K562 (cell line): Measurements from ENCODE around the gene ARHGAP26. TPM values are rescaled to one million over a fixed set of nuclear protein-coding genes. Genes with fewer than 3 reads are reported as not detected.

Experiments used
- AFF1 ChIP-seq, 2 experiments: fragments of 450-650 bp; IDR thresholded peaks; 2 replicates each; pipeline ENCODE4 v1.6.1; 2018; ENCODE audit warnings: mild to moderate bottlenecking in 2 of 2, low read depth in 1 of 2; ENCODE audit not compliant: partially characterized antibody in 2 of 2
- BHLHE40 ChIP-seq: IDR thresholded peaks from 2 replicates; pipeline ENCODE4 v1.6.1; 2011; ENCODE audit warnings: low read length, improper control_type of control experiment
- CBFA2T3 ChIP-seq: fragments of 450-650 bp; IDR thresholded peaks from 2 replicates; pipeline ENCODE4 v1.6.1; 2017
- CBX3 ChIP-seq, 2 experiments: IDR thresholded peaks; 1 replicate in 1 of 2; 2 replicates in 1 of 2; pipeline ENCODE4 v1.6.1; 2012; ENCODE audit warnings: inconsistent platforms in 2 of 2, low read length in 2 of 2, borderline replicate concordance in 1 of 2, control low read depth in 1 of 2
- CREM ChIP-seq: IDR thresholded peaks from 2 replicates; pipeline ENCODE4 v1.6.1; 2014; ENCODE audit warnings: antibody characterized with exemption, low read depth
- DPF2 ChIP-seq: fragments of 450-650 bp; IDR thresholded peaks from 2 replicates; pipeline ENCODE4 v1.6.1; 2016
- EP300 ChIP-seq: IDR thresholded peaks from 2 replicates; pipeline ENCODE4 v1.6.1; 2012; ENCODE audit warnings: low read length, improper control_type of control experiment
- FOXK2 ChIP-seq, 2 experiments: fragments of 450-650 bp; IDR thresholded peaks in 1 of 2; conservative IDR thresholded peaks in 1 of 2; 2 replicates each; pipeline ENCODE4 v1.6.1; 2016; ENCODE audit warnings: low read depth in 2 of 2, mild to moderate bottlenecking in 1 of 2
- HDAC1 ChIP-seq, 2 experiments: fragments of 450-650 bp; IDR thresholded peaks; 2 replicates each; pipeline ENCODE4 v1.6.1; 2016 to 2017; ENCODE audit warnings: inconsistent platforms in 1 of 2, mild to moderate bottlenecking in 1 of 2, moderate library complexity in 1 of 2
- IFI16 ChIP-seq: fragments of 250-450 bp; sonication (Bioruptor Pico); IDR thresholded peaks from 2 replicates; pipeline ENCODE4 v2.1.2; 2022; ENCODE audit warnings: mild to moderate bottlenecking, inconsistent platforms
- MNT ChIP-seq, 2 experiments: fragments of 450-650 bp; conservative IDR thresholded peaks; 2 replicates each; pipeline ENCODE4 v1.6.1; 2017; ENCODE audit warnings: mild to moderate bottlenecking in 2 of 2, moderate library complexity in 2 of 2
- NCOA1 ChIP-seq: fragments of 450-650 bp; IDR thresholded peaks from 2 replicates; pipeline ENCODE4 v1.6.1; 2016; ENCODE audit warnings: low read depth
- NFIC ChIP-seq: fragments of 450-650 bp; IDR thresholded peaks from 2 replicates; pipeline ENCODE4 v1.6.1; 2017; ENCODE audit warnings: mild to moderate bottlenecking, inconsistent platforms
- SMARCC2 ChIP-seq: fragments of 450-650 bp; IDR thresholded peaks from 2 replicates; pipeline ENCODE4 v1.6.1; 2017; ENCODE audit warnings: antibody characterized with exemption, moderate library complexity, mild to moderate bottlenecking, low read depth
- SMARCE1 ChIP-seq: fragments of 450-650 bp; IDR thresholded peaks from 2 replicates; pipeline ENCODE4 v1.7.1; 2016; ENCODE audit warnings: mild to moderate bottlenecking
- SRSF9 ChIP-seq: fragments of 200-400 bp; formaldehyde crosslinking; IDR thresholded peaks from 2 replicates; pipeline ENCODE4 v1.6.1; 2017; ENCODE audit warnings: low read depth, low read length, borderline replicate concordance
- ZFP36 ChIP-seq: fragments of 150-350 bp; IDR thresholded peaks from 2 replicates; pipeline ENCODE4 v1.6.1; 2018; ENCODE audit warnings: low read length, low read depth; ENCODE audit not compliant: partially characterized antibody
- ZKSCAN8 ChIP-seq: fragments of 200-800 bp; sonication (Bioruptor generic); IDR thresholded peaks from 2 replicates; pipeline ENCODE4 v1.6.1; 2016; ENCODE audit warnings: missing genetic modification characterization, missing compliant biosample characterization
- ZNF589 ChIP-seq: fragments of 200-800 bp; sonication (Bioruptor generic); IDR thresholded peaks from 2 replicates; pipeline ENCODE4 v1.6.1; 2016; ENCODE audit warnings: low read depth, missing genetic modification characterization, missing compliant biosample characterization
- polyA plus RNA-seq, 8 experiments: library from polyadenylated mRNA; depleted of rRNA in 4 of 8; stranded (reverse) in 5 of 8; unstranded in 3 of 8; fragments of >200 nt; fragmentation: Nextera tagmentation in 2 of 8; fragmentation: Illumina TruSeq in 1 of 8; extraction: Ambion mirVana in 2 of 8; extraction: Trizol in 1 of 8; gene quantifications; 2 replicates each; pipeline versions ENCODE4 v1.2.1 to v1.2.3, GENCODE V29; 2011 to 2014; ENCODE audit warnings: inconsistent platforms in 1 of 8, missing spikeins in 1 of 8
- total RNA-seq, 7 experiments: library from RNA; depleted of rRNA in 6 of 7; stranded (reverse); fragments of >200 nt in 6 of 7; fragmentation: Illumina TruSeq in 2 of 7; extraction: Trizol in 2 of 7; gene quantifications; 2 replicates each; pipeline versions ENCODE4 v1.2.1 to v1.2.3, GENCODE V29; 2011 to 2021; ENCODE audit warnings: low replicate concordance in 1 of 7

ARHGAP26 gene
- total and polyA plus RNA-seq, 9 of the 15 experiments (the other 6 are each of a cell fraction or from before 2014, with no cell fraction given): 0.13 to 1.1 (median 0.55) TPM

GRCh38 chr5:143026380-143026779 is 256.2 kb downstream of the ARHGAP26 start (continued):
- TF ChIP-seq ZFP36: no peak
- TF ChIP-seq IFI16: no peak
- peak; percentile 57; the same call in 1 of the 2 replicates for TF ChIP-seq SMARCC2
- no peak for TF ChIP-seq CBX3 (IDR thresholded peaks at IDR 0.05; ENCODE audit: borderline replicate concordance in 1 of 2, low read length in 2 of 2)
- TF ChIP-seq SRSF9: no peak
- peak; percentile 92 for TF ChIP-seq EP300
- TF ChIP-seq SMARCE1: peak; percentile 76
- no peak for TF ChIP-seq ZKSCAN8 (CRISPR knock-in tag)
- TF ChIP-seq ZNF589: 0 out of 2 replicates have a peak, but pooled peaks have one; percentile 33
- TF ChIP-seq HDAC1 (IDR thresholded peaks at IDR 0.05): peak in 1 of 2 experiments; percentile 75; a peak in 2 of 4 replicates
- peak; percentile 61 for TF ChIP-seq NFIC
- peak; percentile 86 for TF ChIP-seq CREM
- peak; percentile 33 to 59; a peak in 2 of 4 replicates for TF ChIP-seq FOXK2 (conservative IDR thresholded peaks at IDR 0.05 in 1 of 2, IDR thresholded peaks at IDR 0.05 in 1 of 2; ENCODE audit: low read depth in 2 of 2)
- peak; percentile 95 for TF ChIP-seq CBFA2T3
- peak; percentile 81 for TF ChIP-seq BHLHE40
- TF ChIP-seq DPF2: peak; percentile 93
- TF ChIP-seq MNT (conservative IDR thresholded peaks at IDR 0.05): peak; percentile 69 to 81
- peak; percentile 65; the same call in 1 of the 2 replicates for TF ChIP-seq NCOA1
- no peak for TF ChIP-seq AFF1 (IDR thresholded peaks at IDR 0.05; ENCODE audit: low read depth in 1 of 2, partially characterized antibody in 2 of 2)
